Inflammatory macrophage treated with lipopolysaccharide for 4 hours (primary cell): ENCODE results near the gene MOK.
A peak's percentile ranks its signal among the peaks of the same experiment; 100 is the strongest.
"Not testable (repeated sequence)": the region's sequence is repeated elsewhere in the genome, so short reads cannot be mapped to it uniquely, and the experiment has no call there.

Source experiments
- DNase-seq: peaks from one replicate; pipeline ENCODE4 v3.0.0-alpha.2; 2020

Gene MOK

GRCh38 chr14:102240481-102240880 is 64.5 kb downstream of the MOK start:
- not testable (repeated sequence) for DNase-seq

GRCh38 chr14:102239231-102239630 is 65.7 kb downstream of the MOK start:
- DNase-seq, result no peak

GRCh38 chr14:102238766-102239165 is 66.2 kb downstream of the MOK start:
- DNase-seq, result no peak

- no peak for DNase-seq
Measured at GRCh38 chr14:102238131-102238530, 66.8 kb downstream of the MOK start.

- no peak for DNase-seq
Measured at GRCh38 chr14:102236026-102236425, 68.9 kb downstream of the MOK start.

GRCh38 chr14:102235275-102235897 is 69.6 kb downstream of the MOK start:
- peak; percentile 60 for DNase-seq

- no peak for DNase-seq
Measured at GRCh38 chr14:102234331-102235264, 70.4 kb downstream of the MOK start.

GRCh38 chr14:102233081-102233480 is 71.9 kb downstream of the MOK start:
- DNase-seq, result no peak

- no peak for DNase-seq
Measured at GRCh38 chr14:102232348-102232625, 72.7 kb downstream of the MOK start.

- no peak for DNase-seq
Measured at GRCh38 chr14:102231476-102232347, 73.3 kb downstream of the MOK start.

- DNase-seq, result no peak
Measured at GRCh38 chr14:102230481-102231210, 74.3 kb downstream of the MOK start.

GRCh38 chr14:102229739-102230092 is 75.2 kb downstream of the MOK start:
- no peak for DNase-seq

- DNase-seq, result no peak
Measured at GRCh38 chr14:102229071-102229738, 75.8 kb downstream of the MOK start.

GRCh38 chr14:102227184-102227964 is 77.6 kb downstream of the MOK start:
- DNase-seq, result no peak

- no peak for DNase-seq
Measured at GRCh38 chr14:102226356-102227125, 78.4 kb downstream of the MOK start.

- DNase-seq, result no peak
Measured at GRCh38 chr14:102225936-102226335, 79.0 kb downstream of the MOK start.

GRCh38 chr14:102225386-102225785 is 79.6 kb downstream of the MOK start:
- no peak for DNase-seq

GRCh38 chr14:102223682-102224081 is 81.3 kb downstream of the MOK start:
- DNase-seq, result no peak

GRCh38 chr14:102222751-102223150 is 82.2 kb downstream of the MOK start:
- no peak for DNase-seq

- no peak for DNase-seq
Measured at GRCh38 chr14:102222009-102222575, 82.9 kb downstream of the MOK start.
